HG03457 (cell line): ENCODE measurements around the gene TXNDC2.

Experiments used
- ATAC-seq: cut with Tn5 transposase; IDR thresholded peaks from one replicate; pipeline ENCODE4 v1.9.1; 2021; ENCODE audit warnings: moderate number of reproducible peaks; ENCODE audit not compliant: unreplicated experiment

TXNDC2 gene

DNA sequence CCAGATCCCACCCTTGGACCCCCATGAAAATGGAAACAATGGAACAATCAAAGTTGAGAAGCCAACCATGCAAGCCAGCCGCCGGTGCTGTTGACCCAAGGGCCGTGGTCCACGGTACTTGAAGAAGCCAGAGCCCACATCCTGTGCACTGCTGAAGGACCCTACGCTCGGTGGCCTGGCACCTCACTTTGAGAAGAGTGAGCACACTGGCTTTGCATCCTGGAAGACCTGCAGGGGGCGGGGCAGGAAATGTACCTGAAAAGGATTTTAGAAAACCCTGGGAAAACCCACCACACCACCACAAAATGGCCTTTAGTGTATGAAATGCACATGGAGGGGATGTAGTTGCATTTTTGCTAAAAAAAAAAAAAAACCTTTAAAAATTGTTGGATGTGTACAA is 26.5 kb upstream of the TXNDC2 start:
- ATAC-seq, result no peak

GRCh38 chr18:9860682-9861081 is 25.1 kb upstream of the TXNDC2 start:
- ATAC-seq, result no peak

- ATAC-seq, result no peak
These were observed 24.6 kb upstream of the TXNDC2 start for GRCh38 chr18:9861157-9861556.

- ATAC-seq, result no peak
These were observed 23.8 kb upstream of the TXNDC2 start for GRCh38 chr18:9861933-9862332.

GRCh38 chr18:9862686-9863085 is 23.1 kb upstream of the TXNDC2 start:
- no peak for ATAC-seq

DNA sequence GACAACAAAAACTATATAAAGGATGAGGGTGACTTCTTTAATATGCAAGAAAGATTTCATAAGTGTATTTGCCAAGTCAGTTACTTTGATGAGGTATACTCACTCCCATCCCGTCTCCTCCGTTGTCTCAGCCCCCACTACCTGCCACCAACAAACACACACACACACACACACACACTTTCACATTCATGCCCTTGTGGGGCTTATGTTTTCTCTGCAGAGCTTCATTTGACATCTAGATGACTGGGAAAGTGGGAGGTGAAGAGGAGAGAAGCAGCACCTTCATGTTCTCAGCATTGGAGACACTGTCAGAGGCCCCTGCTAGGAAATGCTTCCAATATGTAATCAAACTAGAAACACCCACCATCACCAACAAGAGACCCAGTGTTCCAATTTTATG is 22.5 kb upstream of the TXNDC2 start:
- no peak for ATAC-seq

- ATAC-seq, result no peak
These were observed 19.8 kb upstream of the TXNDC2 start for GRCh38 chr18:9865764-9866490.

- no peak for ATAC-seq
These were observed 19.1 kb upstream of the TXNDC2 start for GRCh38 chr18:9866627-9867026.

GRCh38 chr18:9867071-9867594 is 18.6 kb upstream of the TXNDC2 start:
- ATAC-seq, result no peak

DNA sequence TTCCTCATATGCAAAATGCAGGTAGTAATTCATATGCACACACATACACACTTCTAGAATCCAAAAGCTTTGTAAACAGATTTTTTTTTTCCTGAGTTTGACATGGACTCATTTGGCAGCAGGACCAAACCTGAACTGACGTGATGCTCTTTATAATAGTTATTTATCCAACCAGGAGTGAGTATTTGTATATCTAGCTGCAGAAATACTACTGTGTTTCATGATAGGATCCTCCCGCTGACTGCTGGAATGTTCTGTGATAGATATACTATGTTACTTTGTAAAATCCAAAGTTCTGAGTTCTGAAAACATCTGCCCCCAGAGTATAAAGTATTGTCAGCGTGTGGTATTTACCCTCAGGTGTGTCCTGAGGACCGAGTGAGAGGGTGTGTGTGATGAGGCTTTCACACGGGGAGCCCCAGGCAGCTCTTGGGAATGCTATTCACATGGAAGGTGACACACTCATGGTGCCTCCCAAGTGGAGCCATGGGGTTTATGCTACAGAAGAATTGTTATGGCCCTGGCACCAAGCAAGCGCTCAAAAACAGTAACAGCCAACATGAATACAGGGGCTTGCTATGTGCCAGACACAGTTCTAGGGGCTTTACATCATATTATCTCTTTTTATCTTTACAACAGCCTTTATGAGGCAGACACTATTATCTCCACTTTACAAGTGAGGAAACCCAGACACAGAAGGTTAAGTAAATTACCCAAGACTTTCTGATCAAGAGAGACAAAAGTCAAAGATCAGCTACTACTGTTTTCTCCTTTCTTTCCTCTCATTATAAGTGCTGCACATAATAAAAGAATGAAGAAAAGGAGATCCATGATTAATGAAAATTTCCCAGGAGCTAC is 16.7 kb upstream of the TXNDC2 start:
- no peak for ATAC-seq

- ATAC-seq, result no peak
These were observed 15.9 kb upstream of the TXNDC2 start for GRCh38 chr18:9869715-9870430.

GRCh38 chr18:9870431-9871008 is 15.3 kb upstream of the TXNDC2 start:
- ATAC-seq, result no peak

- no peak for ATAC-seq
These were observed 14.5 kb upstream of the TXNDC2 start for GRCh38 chr18:9871244-9871746.

- ATAC-seq, result no peak
These were observed 12.9 kb upstream of the TXNDC2 start for GRCh38 chr18:9872823-9873222.

GRCh38 chr18:9874728-9875127 is 11.0 kb upstream of the TXNDC2 start:
- no peak for ATAC-seq

- no peak for ATAC-seq
These were observed 9.4 kb upstream of the TXNDC2 start for GRCh38 chr18:9876212-9876866.

DNA sequence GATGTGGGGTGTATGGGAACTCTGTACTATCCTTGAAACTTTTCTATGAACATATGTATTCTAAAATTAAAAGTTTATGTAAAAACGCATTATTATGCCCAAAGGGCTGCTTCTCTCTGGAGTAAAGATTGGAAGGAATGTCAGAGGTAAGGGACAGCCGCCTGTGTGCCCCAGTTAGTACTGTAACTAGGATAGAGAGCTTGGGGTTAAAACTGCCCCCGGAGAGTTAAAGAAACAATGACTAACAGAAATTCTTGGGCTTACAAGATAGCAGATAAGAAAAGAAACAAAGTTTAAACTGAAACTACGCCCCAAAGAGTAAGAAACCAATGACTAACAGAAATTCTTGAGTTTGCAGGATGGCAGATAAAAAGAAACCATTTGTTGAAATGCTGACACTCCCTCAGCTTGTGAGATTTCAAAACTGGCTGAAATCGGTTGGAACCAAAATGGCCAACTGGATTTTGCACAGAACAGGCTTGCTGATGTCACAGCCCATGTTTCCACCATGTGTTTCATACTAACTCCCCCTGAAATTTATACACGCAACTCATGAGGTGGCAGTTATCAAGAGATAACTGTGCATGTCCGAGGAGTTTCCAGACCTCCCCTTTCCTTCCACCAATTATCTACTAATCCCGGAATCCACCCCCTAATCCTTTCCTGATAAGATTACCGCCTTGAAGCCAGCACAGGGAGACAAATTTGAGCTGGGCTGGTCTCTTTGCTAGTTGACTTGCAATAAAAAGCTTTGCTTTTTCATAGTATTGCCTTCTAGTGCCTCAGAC is 8.7 kb upstream of the TXNDC2 start:
- ATAC-seq, result no peak

DNA sequence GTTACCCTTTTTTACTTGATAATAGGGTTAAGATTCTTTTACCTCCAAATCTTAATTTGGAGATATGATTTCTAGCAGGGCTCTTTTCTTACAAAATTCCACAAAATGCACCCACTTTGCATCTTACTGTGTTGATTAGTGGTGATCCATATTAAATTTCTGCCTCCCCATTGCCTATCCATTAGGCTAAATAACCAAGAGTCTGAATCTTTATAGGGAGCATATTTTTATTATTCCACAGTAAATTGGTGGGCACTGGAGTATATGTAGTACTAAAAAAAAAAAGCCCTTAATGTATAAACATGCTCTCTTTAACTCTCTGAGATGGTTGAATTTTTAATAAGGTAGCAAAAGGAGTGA is 8.1 kb upstream of the TXNDC2 start:
- no peak for ATAC-seq

DNA sequence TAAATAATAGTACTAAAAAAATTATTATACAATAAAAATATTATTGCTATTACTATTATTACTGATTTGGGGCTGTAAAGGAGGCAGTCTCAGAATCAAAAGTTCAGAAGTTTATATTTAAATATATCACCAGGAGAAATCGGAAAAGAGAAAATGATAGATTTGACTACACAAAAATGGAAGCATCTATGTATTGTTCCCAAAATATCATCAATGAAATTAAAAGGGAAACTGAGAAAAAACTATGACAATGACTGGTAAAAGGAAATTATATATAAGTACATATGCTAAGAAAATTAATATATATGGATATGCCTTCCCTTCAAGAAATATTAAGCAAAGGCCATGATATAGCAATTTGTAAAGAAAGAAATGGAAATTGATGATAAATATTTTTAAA is 7.7 kb upstream of the TXNDC2 start:
- ATAC-seq, result no peak

GRCh38 chr18:9878783-9879242 is 7.0 kb upstream of the TXNDC2 start:
- no peak for ATAC-seq
